Kidney (tissue), 14 donors: Measurements from ENCODE around the gene EDA. TPM values are rescaled to one million over a fixed set of nuclear protein-coding genes. Genes with fewer than 3 reads are reported as not detected.

Experiments
- DNase-seq, 5 donors: peaks; one replicate each; pipeline ENCODE4 v3.0.0-alpha.2; 2013 to 2020
- FAIRE-seq: peaks from 2 replicates; lab custom pipeline; 2012; peaks lifted over from hg19 to GRCh38; lab: Jason Lieb, UNC
- H3K27ac ChIP-seq, 2 donors: one replicate each; pipeline ENCODE4 v1.7.0; 2013; ENCODE audit warnings: low read depth in 2 of 2, low read length in 2 of 2, inconsistent platforms in 1 of 2
- H3K27me3 ChIP-seq: one replicate; pipeline ENCODE4 v1.7.1; 2013; ENCODE audit warnings: low read length, inconsistent platforms; ENCODE audit not compliant: control insufficient read depth, insufficient read depth
- H3K36me3 ChIP-seq, 3 donors: one replicate each; pipeline versions ENCODE4 v1.7.0 to v1.7.1; 2013; ENCODE audit warnings: low read length in 3 of 3, control low read depth in 1 of 3, inconsistent platforms in 1 of 3; ENCODE audit not compliant: insufficient read depth in 3 of 3, control insufficient read depth in 2 of 3
- H3K4me1 ChIP-seq, 3 donors: one replicate each; pipeline versions ENCODE4 v1.7.0 to v1.7.1; 2013; ENCODE audit warnings: low read length in 3 of 3, inconsistent platforms in 1 of 3, low read depth in 1 of 3; ENCODE audit not compliant: control insufficient read depth in 2 of 3, insufficient read depth in 2 of 3
- H3K4me3 ChIP-seq, 3 donors: one replicate each; pipeline versions ENCODE4 v1.7.0 to v1.8.1; 2013; ENCODE audit warnings: low read length in 3 of 3, control low read depth in 1 of 3, inconsistent platforms in 1 of 3
- H3K9ac ChIP-seq, 3 donors: one replicate each; pipeline versions ENCODE4 v1.7.0 to v1.7.1; 2013; ENCODE audit warnings: low read length in 3 of 3, control low read depth in 1 of 3, inconsistent platforms in 1 of 3
- H3K9me3 ChIP-seq, 3 donors: one replicate each; pipeline versions ENCODE4 v1.7.0 to v1.7.1; 2013; ENCODE audit warnings: low read length in 3 of 3, control low read depth in 1 of 3, inconsistent platforms in 1 of 3; ENCODE audit not compliant: control insufficient read depth in 2 of 3, insufficient read depth in 1 of 3
- CTCF ChIP-seq: IDR thresholded peaks from 3 replicates; pipeline ENCODE4 v1.5.1; 2012; ENCODE audit warnings: mild to moderate bottlenecking, moderate library complexity, borderline replicate concordance; ENCODE audit not compliant: insufficient read depth; ENCODE audit errors: extremely low read depth
- intact Hi-C: fragments of 100-400 bp; cut with DNase I; formaldehyde crosslinking; loops from one replicate; pipeline ENCODE4 v1.11.1; 2022
- polyA plus RNA-seq: library from polyadenylated mRNA; stranded (reverse); fragments of 350-450 nt; fragmentation: Illumina TruSeq; extraction: RNeasy Lipid Tissue Mini Kit (QIAGEN cat#74804); gene quantifications from one replicate; pipeline ENCODE4 v1.2.3, GENCODE V29; 2014; ENCODE audit warnings: low read depth, low replicate concordance; ENCODE audit not compliant: insufficient read depth
- total RNA-seq: library from RNA; stranded (reverse); fragmentation: NEBNext Ultra II Directional; extraction: Animal tissue kit (Norgen Biotek cat#: 25700); gene quantifications from one replicate; pipeline ENCODE4 v1.2.1, GENCODE V29; 2021
- donor health status: control.
- donor health status: control.
- donor health status: control.
- donor health status: control.
- donor health status: control.
- donor health status: DM: yes; HTN: yes; CAD: no.
- donor health status: Normal renal cell carcinoma (clear cell type).

EDA gene
- total and polyA plus RNA-seq, 2 donors from 2014 or later, result 2.9 to 4.2 TPM

- no peaks in the 10 kb centered on the region for H3K4me1 ChIP-seq
- TF ChIP-seq CTCF, result no peak
Observed at GRCh38 chrX:69793260-69793935, 177.5 kb downstream of the EDA start.

GRCh38 chrX:69795702-69796101 lies 179.8 kb downstream of the EDA start:
- Histone ChIP-seq H3K27me3 (no peaks in the 10 kb centered on the region), H3K36me3 (no peaks in the 10 kb centered on the region), H3K9ac (no peak overlapping the region), H3K9me3 (no peaks in the 10 kb centered on the region), H3K27ac (no peak overlapping the region), H3K4me3 (no peak overlapping the region), H3K4me1 (no peaks in the 10 kb centered on the region)
- DNase-seq, result peak in 1 of 5 donors; percentile 27
- TF ChIP-seq CTCF, result no peak
- no peak for FAIRE-seq
- intact Hi-C loops, result no loop called here

More at GRCh38 chrX:69793260-69793935, 177.5 kb downstream of the EDA start:
- no peaks in the 10 kb centered on the region for H3K27me3 ChIP-seq
- FAIRE-seq (no peak), DNase-seq (no peak)
- no peak overlapping the region for H3K4me3 ChIP-seq
- H3K9me3 ChIP-seq, result no peaks in the 10 kb centered on the region
- H3K36me3 ChIP-seq, result no peaks in the 10 kb centered on the region
- no peak overlapping the region for H3K27ac ChIP-seq
- H3K9ac ChIP-seq, result no peak overlapping the region
- intact Hi-C loops, result no loop called here

GRCh38 chrX:69807400-69807799 lies 191.5 kb downstream of the EDA start:
- H3K4me3 ChIP-seq, result no peak overlapping the region
- DNase-seq, result no peak
- H3K9me3 ChIP-seq, result no peaks in the 10 kb centered on the region
- no peaks in the 10 kb centered on the region for H3K4me1 ChIP-seq
- intact Hi-C loops, result no loop called here
- H3K9ac ChIP-seq, result no peak overlapping the region
- no peaks in the 10 kb centered on the region for H3K36me3 ChIP-seq
- no peaks in the 10 kb centered on the region for H3K27me3 ChIP-seq
- no peak for FAIRE-seq
- H3K27ac ChIP-seq, result no peak overlapping the region
- TF ChIP-seq CTCF, result no peak
